ENCODE results near the gene BRAF.
"Not testable (repeated sequence)": the region's sequence is repeated elsewhere in the genome, so short reads cannot be mapped to it uniquely, and the experiment has no call there.

BRAF gene

DNA sequence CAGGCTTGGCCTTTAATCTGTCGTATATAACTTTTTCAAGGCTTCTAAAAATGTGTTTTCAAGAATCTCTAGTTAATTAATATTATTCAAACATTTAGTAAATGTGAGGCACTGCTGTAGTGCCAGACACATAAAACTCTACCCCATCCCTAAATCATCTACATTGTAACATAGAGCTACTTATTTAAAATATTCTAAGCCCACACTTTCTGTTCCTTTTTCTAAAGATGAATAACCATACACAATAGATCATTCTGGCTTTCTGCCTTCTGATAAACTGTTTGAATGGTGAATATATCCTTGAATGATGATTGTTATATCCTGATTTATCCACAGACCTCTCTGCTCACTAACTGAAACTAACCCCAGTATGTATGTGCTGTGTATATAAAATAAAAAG lies 41.4 kb downstream of the BRAF start:
- TF ChIP-seq, protein P1, sequence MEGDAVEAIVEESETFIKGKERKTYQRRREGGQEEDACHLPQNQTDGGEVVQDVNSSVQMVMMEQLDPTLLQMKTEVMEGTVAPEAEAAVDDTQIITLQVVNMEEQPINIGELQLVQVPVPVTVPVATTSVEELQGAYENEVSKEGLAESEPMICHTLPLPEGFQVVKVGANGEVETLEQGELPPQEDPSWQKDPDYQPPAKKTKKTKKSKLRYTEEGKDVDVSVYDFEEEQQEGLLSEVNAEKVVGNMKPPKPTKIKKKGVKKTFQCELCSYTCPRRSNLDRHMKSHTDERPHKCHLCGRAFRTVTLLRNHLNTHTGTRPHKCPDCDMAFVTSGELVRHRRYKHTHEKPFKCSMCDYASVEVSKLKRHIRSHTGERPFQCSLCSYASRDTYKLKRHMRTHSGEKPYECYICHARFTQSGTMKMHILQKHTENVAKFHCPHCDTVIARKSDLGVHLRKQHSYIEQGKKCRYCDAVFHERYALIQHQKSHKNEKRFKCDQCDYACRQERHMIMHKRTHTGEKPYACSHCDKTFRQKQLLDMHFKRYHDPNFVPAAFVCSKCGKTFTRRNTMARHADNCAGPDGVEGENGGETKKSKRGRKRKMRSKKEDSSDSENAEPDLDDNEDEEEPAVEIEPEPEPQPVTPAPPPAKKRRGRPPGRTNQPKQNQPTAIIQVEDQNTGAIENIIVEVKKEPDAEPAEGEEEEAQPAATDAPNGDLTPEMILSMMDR (IDR thresholded peaks at IDR 0.05; ENCODE audit: control extremely low read depth, extremely low read depth, low read depth, missing control alignments): no peak
- POLR2A ChIA-PET: no interaction called here
- CTCF ChIA-PET: interaction anchor here (1.1 kb wide), 1 partner anchor 9 kb away, joined by 4 read pairs; no protein-coding TSS in a partner anchor

DNA sequence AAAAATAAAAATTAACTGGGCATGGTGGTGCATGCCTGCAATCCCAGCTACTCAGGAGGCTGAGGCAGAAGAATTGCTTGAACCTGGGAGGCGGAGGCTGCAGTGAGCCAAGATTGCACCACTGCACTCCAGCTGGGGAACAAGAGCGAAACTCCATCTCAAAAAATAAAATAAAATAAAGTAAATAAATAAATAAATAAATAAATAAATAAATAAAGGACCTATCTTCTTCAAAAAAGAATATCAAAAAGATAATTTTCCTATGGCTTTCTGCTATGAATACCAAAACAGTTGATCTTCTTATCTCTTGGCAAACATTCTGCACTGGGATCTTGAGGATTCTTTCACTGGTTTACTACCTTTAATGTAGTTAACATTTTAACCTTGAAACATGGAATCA lies 41.9 kb downstream of the BRAF start:
- POLR2A ChIA-PET: interaction anchor here (0.7 kb wide), 1 partner anchor 129 kb away, joined by 3 read pairs; no protein-coding TSS in a partner anchor
- CTCF ChIA-PET: interaction anchor here (1.1 kb wide), 1 partner anchor 10 kb away, joined by 4 read pairs; no protein-coding TSS in a partner anchor
- DNase-seq (ENCODE audit: extremely low spot score): not testable (repeated sequence)

More for the DNA sequence above, 41.4 kb downstream of the BRAF start:
- no peak for DNase-seq (ENCODE audit: extremely low spot score)

DNA sequence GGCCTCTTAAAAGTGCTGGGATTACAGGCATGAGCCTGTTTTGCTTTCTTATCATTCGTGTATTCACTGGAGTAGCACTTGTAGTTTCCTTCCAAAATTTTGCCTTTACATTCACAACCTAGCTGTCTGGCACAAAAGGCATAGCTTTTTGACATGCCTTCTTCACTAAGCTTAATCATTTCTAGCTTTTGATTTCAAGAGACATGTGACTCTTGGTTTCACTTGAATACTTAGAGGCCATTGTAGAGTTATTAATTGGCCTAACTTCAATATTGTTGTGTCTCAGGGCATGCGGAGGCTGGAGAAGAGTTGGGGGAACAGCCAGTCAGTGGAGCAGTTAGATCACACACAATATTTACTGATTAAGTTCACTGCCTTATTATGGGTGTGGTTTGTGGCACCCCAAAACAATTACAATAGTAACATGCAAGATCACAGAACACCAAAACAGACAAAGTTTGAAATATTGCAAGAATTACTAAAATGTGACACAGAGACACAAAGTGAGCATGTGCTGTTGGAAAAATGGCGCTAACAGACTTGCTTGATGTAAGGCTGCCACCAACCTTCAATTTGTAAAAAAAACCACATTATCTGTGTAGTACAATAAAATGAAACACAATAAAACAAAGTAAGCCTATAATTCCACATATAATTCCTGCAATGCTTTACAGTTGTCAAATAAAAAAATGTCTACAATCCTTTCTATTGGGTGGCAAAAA lies 43.1 kb downstream of the BRAF start:
- TF ChIP-seq, protein P1 (IDR thresholded peaks at IDR 0.05; ENCODE audit: control extremely low read depth, extremely low read depth, low read depth, missing control alignments): no peak
- POLR2A ChIA-PET: no interaction called here
- CTCF ChIA-PET: interaction anchor here (1.8 kb wide), 1 partner anchor 70 kb away, joined by 5 read pairs; no protein-coding TSS in a partner anchor
- DNase-seq (ENCODE audit: extremely low spot score): no peak

DNA sequence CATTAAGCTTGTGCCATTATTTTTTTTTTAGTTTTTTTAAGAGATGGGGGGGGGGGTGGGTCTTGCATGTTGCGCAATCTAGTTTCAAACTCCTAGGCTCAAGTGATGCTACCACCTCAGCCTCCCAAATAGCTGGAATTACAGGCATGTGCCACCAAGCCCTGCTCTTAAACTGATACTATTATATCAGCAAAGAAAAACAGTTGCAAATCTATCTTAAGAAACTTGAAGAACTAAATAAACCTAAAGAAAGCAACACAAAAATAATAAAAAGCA lies 47.5 kb downstream of the BRAF start:
- ChIA-PET POLR2A (no interaction called here), CTCF (interaction anchor here (0.8 kb wide), 1 partner anchor 107 kb away, joined by 3 read pairs; no protein-coding TSS in a partner anchor)
- no peak for DNase-seq (ENCODE audit: extremely low spot score)
- TF ChIP-seq, protein P1 (IDR thresholded peaks at IDR 0.05; ENCODE audit: control extremely low read depth, extremely low read depth, low read depth, missing control alignments): no peak

DNA sequence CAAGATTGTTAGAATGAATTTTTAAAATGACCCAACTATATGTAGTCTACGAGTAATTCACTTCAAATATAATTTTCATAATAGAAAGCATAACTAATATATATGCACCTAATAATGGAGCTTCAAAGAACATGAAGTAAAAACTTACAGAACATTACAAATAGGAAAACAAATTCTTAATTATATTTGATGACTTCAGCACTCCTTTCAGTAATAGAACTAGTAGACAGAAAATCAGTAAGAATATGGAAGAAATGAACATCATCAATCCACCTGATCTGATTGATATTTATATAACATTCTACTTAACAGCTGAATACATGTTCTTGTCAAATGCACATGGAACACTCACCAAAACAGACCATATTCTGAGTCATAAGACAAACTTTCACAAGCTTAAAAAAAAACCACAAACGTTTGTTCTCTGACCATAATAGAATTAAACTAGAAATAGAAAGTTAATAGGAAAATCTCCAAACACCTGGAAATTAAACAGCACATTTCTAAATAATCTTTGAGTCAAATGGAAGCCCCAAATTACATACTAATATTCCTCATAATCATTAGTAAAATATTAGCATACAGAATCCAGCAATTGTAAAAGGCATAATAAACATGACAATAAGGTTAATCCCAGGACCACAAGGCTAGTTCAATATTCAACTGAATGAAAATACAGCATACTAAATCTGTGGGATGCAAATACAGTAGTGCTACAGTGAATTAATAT lies 48.0 kb downstream of the BRAF start:
- DNase-seq (ENCODE audit: extremely low spot score): peak; percentile 28
- TF ChIP-seq, protein P1 (IDR thresholded peaks at IDR 0.05; ENCODE audit: control extremely low read depth, extremely low read depth, low read depth, missing control alignments): no peak
- CTCF ChIA-PET: interaction anchor here (0.8 kb wide), 1 partner anchor 107 kb away, joined by 3 read pairs; no protein-coding TSS in a partner anchor
- POLR2A ChIA-PET: no interaction called here

DNA sequence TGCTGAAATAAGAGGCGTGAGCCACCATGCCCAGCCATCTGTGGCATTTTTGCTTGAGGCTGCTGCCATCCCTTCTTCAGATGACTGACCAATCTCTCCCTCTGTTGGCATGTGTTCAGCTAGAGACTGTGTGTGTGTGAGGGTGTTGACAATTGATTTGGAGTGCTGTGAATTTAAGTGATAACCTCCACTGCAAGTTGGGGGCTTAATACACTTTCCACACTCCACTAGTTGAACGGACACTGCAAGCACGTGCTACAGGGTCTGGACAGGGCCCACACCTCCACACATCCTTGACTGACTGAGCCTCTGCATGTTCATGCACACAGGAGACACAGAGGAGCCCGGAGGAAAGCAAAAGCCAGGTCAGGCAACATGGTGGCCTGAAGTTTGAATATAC lies 51.3 kb downstream of the BRAF start:
- CTCF ChIA-PET: interaction anchor here (1.4 to 2.5 kb wide), 3 partner anchors 46 to 110 kb away, joined by 3 to 12 read pairs (median 4); no protein-coding TSS in a partner anchor
- TF ChIP-seq, protein P1 (IDR thresholded peaks at IDR 0.05; ENCODE audit: control extremely low read depth, extremely low read depth, low read depth, missing control alignments): no peak
- DNase-seq (ENCODE audit: extremely low spot score): no peak
- POLR2A ChIA-PET: interaction anchor here (0.7 kb wide), 1 partner anchor 141 kb away, joined by 6 read pairs; no protein-coding TSS in a partner anchor

DNA sequence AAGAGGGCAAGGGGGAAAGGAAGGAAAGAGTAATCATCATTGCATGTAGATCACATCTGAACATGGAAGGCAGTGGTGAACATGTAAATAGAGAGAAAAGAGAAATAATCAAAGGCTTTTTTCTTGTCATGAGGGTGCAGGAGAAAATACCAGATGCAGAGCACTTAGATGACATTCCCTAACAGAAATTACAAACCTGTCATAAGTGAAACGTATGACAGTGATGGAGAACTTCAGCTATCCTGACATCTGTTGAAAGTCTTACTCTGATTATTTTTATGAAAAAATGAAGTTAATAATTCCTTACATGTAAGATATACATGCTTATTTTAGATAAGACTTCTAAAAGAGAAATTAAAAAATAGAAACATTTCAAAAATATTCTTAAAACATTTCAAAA lies 54.7 kb downstream of the BRAF start:
- ChIA-PET POLR2A (no interaction called here), CTCF (interaction anchor here (0.8 kb wide), 1 partner anchor 17 kb away, joined by 3 read pairs; no protein-coding TSS in a partner anchor)
- no peak for DNase-seq (ENCODE audit: extremely low spot score)
- TF ChIP-seq, protein P1 (IDR thresholded peaks at IDR 0.05; ENCODE audit: control extremely low read depth, extremely low read depth, low read depth, missing control alignments): no peak

Data from GM10248 (cell line).